Memory B cell (primary cell): ENCODE results near the gene PPP2R2B.

Experiments used
- ATAC-seq: fragments of 150-1000 bp; cut with Tn5 transposase; 2 replicates; pipeline ENCODE4 v1.10.0; 2021; ENCODE audit warnings: low read depth, mild to moderate bottlenecking, moderate library complexity
- DNase-seq, 2 donors: peaks; one replicate each; pipeline ENCODE4 v3.0.0; 2022; ENCODE audit warnings: low spot score in 2 of 2
- H3K27ac Mint-ChIP-seq: one replicate; pipeline ENCODE4 v1.8.0; 2022; ENCODE audit warnings: mild to moderate bottlenecking, moderate library complexity, mixed read lengths
- H3K27me3 Mint-ChIP-seq: one replicate; pipeline ENCODE4 v1.8.0; 2022; ENCODE audit warnings: mixed read lengths
- H3K36me3 Mint-ChIP-seq: one replicate; pipeline ENCODE4 v1.8.0; 2022; ENCODE audit warnings: mild to moderate bottlenecking, mixed read lengths
- H3K4me1 Mint-ChIP-seq: one replicate; pipeline ENCODE4 v1.8.0; 2022; ENCODE audit warnings: mixed read lengths
- H3K4me3 Mint-ChIP-seq: one replicate; pipeline ENCODE4 v1.8.0; 2022; ENCODE audit warnings: mild to moderate bottlenecking, moderate library complexity, mixed read lengths
- H3K9me3 Mint-ChIP-seq: one replicate; pipeline ENCODE4 v1.8.0; 2022; ENCODE audit warnings: mixed read lengths

Gene PPP2R2B

GRCh38 chr5:146660376-146660960 lies 218.1 kb downstream of the PPP2R2B start:
- Mint-ChIP-seq H3K4me3 (no peak overlapping the region), H3K27me3 (peaks cover 1% of the 10 kb centered on the region), H3K4me1 (no peaks in the 10 kb centered on the region), H3K27ac (no peak overlapping the region), H3K36me3 (no peaks in the 10 kb centered on the region), H3K9me3 (peaks cover 2% of the 10 kb centered on the region)
- DNase-seq, result no peak
- no peak for ATAC-seq

- DNase-seq (no peak), ATAC-seq (no peak)
- peaks cover 1% of the 10 kb centered on the region for H3K27me3 Mint-ChIP-seq
- peaks cover 2% of the 10 kb centered on the region for H3K9me3 Mint-ChIP-seq
- H3K36me3 Mint-ChIP-seq, result no peaks in the 10 kb centered on the region
- no peak overlapping the region for H3K4me3 Mint-ChIP-seq
- H3K27ac Mint-ChIP-seq, result no peak overlapping the region
- H3K4me1 Mint-ChIP-seq, result no peaks in the 10 kb centered on the region
Measured at GRCh38 chr5:146659961-146660360, 218.6 kb downstream of the PPP2R2B start.

- no peaks in the 10 kb centered on the region for H3K9me3 Mint-ChIP-seq
- H3K36me3 Mint-ChIP-seq, result no peaks in the 10 kb centered on the region
- H3K4me1 Mint-ChIP-seq, result no peaks in the 10 kb centered on the region
- no peak overlapping the region for H3K27ac Mint-ChIP-seq
- no peaks in the 10 kb centered on the region for H3K27me3 Mint-ChIP-seq
- ATAC-seq, result no peak
- no peak overlapping the region for H3K4me3 Mint-ChIP-seq
- no peak for DNase-seq
Measured at GRCh38 chr5:146656703-146657102, 221.9 kb downstream of the PPP2R2B start.

GRCh38 chr5:146653560-146653959 lies 225.0 kb downstream of the PPP2R2B start:
- H3K36me3 Mint-ChIP-seq, result no peaks in the 10 kb centered on the region
- ATAC-seq (no peak), DNase-seq (no peak)
- H3K4me3 Mint-ChIP-seq, result no peak overlapping the region
- no peaks in the 10 kb centered on the region for H3K27me3 Mint-ChIP-seq
- no peak overlapping the region for H3K27ac Mint-ChIP-seq
- H3K4me1 Mint-ChIP-seq, result no peaks in the 10 kb centered on the region
- H3K9me3 Mint-ChIP-seq, result no peaks in the 10 kb centered on the region

GRCh38 chr5:146652547-146652946 lies 226.0 kb downstream of the PPP2R2B start:
- H3K36me3 Mint-ChIP-seq, result no peaks in the 10 kb centered on the region
- no peak overlapping the region for H3K4me3 Mint-ChIP-seq
- H3K4me1 Mint-ChIP-seq, result no peaks in the 10 kb centered on the region
- H3K27me3 Mint-ChIP-seq, result no peaks in the 10 kb centered on the region
- ATAC-seq, result no peak
- H3K9me3 Mint-ChIP-seq, result no peaks in the 10 kb centered on the region
- DNase-seq, result no peak
- H3K27ac Mint-ChIP-seq, result no peak overlapping the region

- no peaks in the 10 kb centered on the region for H3K4me1 Mint-ChIP-seq
- no peak overlapping the region for H3K4me3 Mint-ChIP-seq
- H3K27me3 Mint-ChIP-seq, result no peaks in the 10 kb centered on the region
- no peak overlapping the region for H3K27ac Mint-ChIP-seq
- H3K9me3 Mint-ChIP-seq, result peaks cover 1% of the 10 kb centered on the region
- ATAC-seq, result no peak
- H3K36me3 Mint-ChIP-seq, result no peaks in the 10 kb centered on the region
- no peak for DNase-seq
Measured at GRCh38 chr5:146647656-146648199, 230.8 kb downstream of the PPP2R2B start.

- DNase-seq (no peak), ATAC-seq (no peak)
- H3K4me3 Mint-ChIP-seq, result no peak overlapping the region
- H3K27ac Mint-ChIP-seq, result no peak overlapping the region
- no peaks in the 10 kb centered on the region for H3K36me3 Mint-ChIP-seq
- no peaks in the 10 kb centered on the region for H3K4me1 Mint-ChIP-seq
- H3K9me3 Mint-ChIP-seq, result peaks cover 1% of the 10 kb centered on the region
- no peaks in the 10 kb centered on the region for H3K27me3 Mint-ChIP-seq
Measured at GRCh38 chr5:146646441-146646840, 232.1 kb downstream of the PPP2R2B start.

- no peak for ATAC-seq
- Mint-ChIP-seq H3K27ac (no peak overlapping the region), H3K36me3 (no peaks in the 10 kb centered on the region), H3K9me3 (peaks cover 1% of the 10 kb centered on the region), H3K4me1 (no peaks in the 10 kb centered on the region), H3K4me3 (no peak overlapping the region), H3K27me3 (no peaks in the 10 kb centered on the region)
- no peak for DNase-seq
Measured at GRCh38 chr5:146645342-146645741, 233.2 kb downstream of the PPP2R2B start.

GRCh38 chr5:146644831-146645230 lies 233.7 kb downstream of the PPP2R2B start:
- ATAC-seq (no peak), DNase-seq (no peak)
- no peaks in the 10 kb centered on the region for H3K36me3 Mint-ChIP-seq
- no peaks in the 10 kb centered on the region for H3K27me3 Mint-ChIP-seq
- H3K9me3 Mint-ChIP-seq, result peaks cover 1% of the 10 kb centered on the region
- H3K27ac Mint-ChIP-seq, result no peak overlapping the region
- H3K4me1 Mint-ChIP-seq, result no peaks in the 10 kb centered on the region
- no peak overlapping the region for H3K4me3 Mint-ChIP-seq

GRCh38 chr5:146643776-146644175 lies 234.8 kb downstream of the PPP2R2B start:
- no peaks in the 10 kb centered on the region for H3K36me3 Mint-ChIP-seq
- no peaks in the 10 kb centered on the region for H3K4me1 Mint-ChIP-seq

GRCh38 chr5:146642410-146642809 lies 236.1 kb downstream of the PPP2R2B start:
- H3K27me3 Mint-ChIP-seq, result no peaks in the 10 kb centered on the region
- no peak overlapping the region for H3K27ac Mint-ChIP-seq
- H3K4me1 Mint-ChIP-seq, result no peaks in the 10 kb centered on the region

More at GRCh38 chr5:146643776-146644175, 234.8 kb downstream of the PPP2R2B start:
- Mint-ChIP-seq H3K27ac (no peak overlapping the region), H3K4me3 (no peak overlapping the region), H3K27me3 (no peaks in the 10 kb centered on the region), H3K9me3 (peaks cover 1% of the 10 kb centered on the region)
- DNase-seq (no peak), ATAC-seq (no peak)

GRCh38 chr5:146641941-146642340 lies 236.6 kb downstream of the PPP2R2B start:
- no peaks in the 10 kb centered on the region for H3K36me3 Mint-ChIP-seq
- H3K27me3 Mint-ChIP-seq, result no peaks in the 10 kb centered on the region
- DNase-seq (no peak), ATAC-seq (no peak)
- H3K4me3 Mint-ChIP-seq, result no peak overlapping the region
- no peaks in the 10 kb centered on the region for H3K4me1 Mint-ChIP-seq
- H3K27ac Mint-ChIP-seq, result no peak overlapping the region
- H3K9me3 Mint-ChIP-seq, result peaks cover 1% of the 10 kb centered on the region

More at GRCh38 chr5:146642410-146642809, 236.1 kb downstream of the PPP2R2B start:
- no peak for ATAC-seq
- H3K36me3 Mint-ChIP-seq, result no peaks in the 10 kb centered on the region
- H3K4me3 Mint-ChIP-seq, result no peak overlapping the region
- H3K9me3 Mint-ChIP-seq, result peaks cover 1% of the 10 kb centered on the region
- no peak for DNase-seq

- Mint-ChIP-seq H3K27me3 (peaks cover 2% of the 10 kb centered on the region), H3K27ac (no peak overlapping the region), H3K9me3 (no peaks in the 10 kb centered on the region), H3K36me3 (no peaks in the 10 kb centered on the region), H3K4me3 (no peak overlapping the region), H3K4me1 (no peaks in the 10 kb centered on the region)
- ATAC-seq (no peak), DNase-seq (no peak)
Measured at GRCh38 chr5:146640285-146640896, 238.2 kb downstream of the PPP2R2B start.

- no peak overlapping the region for H3K27ac Mint-ChIP-seq
- ATAC-seq (no peak), DNase-seq (no peak)
- H3K4me3 Mint-ChIP-seq, result no peak overlapping the region
- no peaks in the 10 kb centered on the region for H3K9me3 Mint-ChIP-seq
- H3K4me1 Mint-ChIP-seq, result no peaks in the 10 kb centered on the region
- no peaks in the 10 kb centered on the region for H3K36me3 Mint-ChIP-seq
- H3K27me3 Mint-ChIP-seq, result peaks cover 2% of the 10 kb centered on the region
Measured at GRCh38 chr5:146635443-146635842, 243.1 kb downstream of the PPP2R2B start.

- peaks cover 4% of the 10 kb centered on the region for H3K27me3 Mint-ChIP-seq
- H3K9me3 Mint-ChIP-seq, result no peaks in the 10 kb centered on the region
- H3K4me1 Mint-ChIP-seq, result no peaks in the 10 kb centered on the region
- DNase-seq (no peak), ATAC-seq (no peak)
- H3K27ac Mint-ChIP-seq, result no peak overlapping the region
- no peak overlapping the region for H3K4me3 Mint-ChIP-seq
- no peaks in the 10 kb centered on the region for H3K36me3 Mint-ChIP-seq
Measured at GRCh38 chr5:146633323-146633764, 245.2 kb downstream of the PPP2R2B start.
